M059J (cell line): Measurements from ENCODE around the gene THNSL1. TPM values are rescaled to one million over a fixed set of nuclear protein-coding genes. Genes with fewer than 3 reads are reported as not detected.

Source experiments
- DNase-seq: peaks from one replicate; pipeline ENCODE4 v3.0.0-alpha.2; 2012; ENCODE audit warnings: low read depth
- total RNA-seq: library from RNA; depleted of rRNA; stranded (reverse); fragments of >200 nt; shearing (Covaris generic); gene quantifications from 2 replicates; pipeline ENCODE4 v1.2.3, GENCODE V29; 2014; rRNA removed

The THNSL1 gene
- total RNA-seq, 1 experiment from 2014 or later, result 1.5 TPM

GRCh38 chr10:25057886-25058285 lies 41.5 kb downstream of the THNSL1 start:
- DNase-seq, result no peak

GRCh38 chr10:25059990-25060389 lies 43.6 kb downstream of the THNSL1 start:
- peak; percentile 86 for DNase-seq

GRCh38 chr10:25061125-25061524 lies 44.7 kb downstream of the THNSL1 start:
- no peak for DNase-seq

GRCh38 chr10:25061711-25062449 lies 45.5 kb downstream of the THNSL1 start:
- DNase-seq, result peak; percentile 62

GRCh38 chr10:25063157-25063556 lies 46.7 kb downstream of the THNSL1 start:
- DNase-seq, result no peak

GRCh38 chr10:25063644-25064043 lies 47.2 kb downstream of the THNSL1 start:
- DNase-seq, result no peak

GRCh38 chr10:25064401-25064800 lies 48.0 kb downstream of the THNSL1 start:
- DNase-seq, result no peak

- no peak for DNase-seq
Observed at GRCh38 chr10:25065761-25066476, 49.5 kb downstream of the THNSL1 start.

GRCh38 chr10:25068152-25069058 lies 52.0 kb downstream of the THNSL1 start:
- peak; percentile 54 for DNase-seq

- no peak for DNase-seq
Observed at GRCh38 chr10:25071227-25071626, 54.8 kb downstream of the THNSL1 start.

- DNase-seq, result no peak
Observed at GRCh38 chr10:25072786-25073185, 56.4 kb downstream of the THNSL1 start.

- no peak for DNase-seq
Observed at GRCh38 chr10:25075825-25076224, 59.4 kb downstream of the THNSL1 start.

Other genes starting within 250 kb of the THNSL1 start
- gene PRTFDC1, start 64.0 kb upstream of the THNSL1 start, total RNA-seq, result 15.3 and 18.0 TPM in 2 replicates
- not detected in 2 replicates for gene ENKUR, start 454 bp upstream of the THNSL1 start, total RNA-seq
- gene GPR158, start 158.4 kb downstream of the THNSL1 start, total RNA-seq, result 0.02 TPM in 1 of 2 replicates, not detected in the other